Measurements from ENCODE around the gene THSD7A. TPM values are rescaled to one million over a fixed set of nuclear protein-coding genes. Genes with fewer than 3 reads are reported as not detected.

THSD7A gene
- total and polyA plus RNA-seq, 2 experiments from 2014 or later, result 4.0 to 8.3 TPM

- Histone ChIP-seq H3K9me2 (replicated peaks; ENCODE audit: insufficient read depth) (no peaks in the 10 kb centered on the region), H2AFZ (no peak overlapping the region), H3K36me3 (replicated peaks; ENCODE audit: insufficient read depth, low read depth) (no peaks in the 10 kb centered on the region), H3K4me1 (ENCODE audit: insufficient read depth) (no peaks in the 10 kb centered on the region), H3K9me3 (ENCODE audit: low read depth) (no peaks in the 10 kb centered on the region), H4K20me1 (ENCODE audit: insufficient read depth, poor library complexity, severe bottlenecking) (no peaks in the 10 kb centered on the region), H3K27ac (no peak overlapping the region), H3K79me2 (no peaks in the 10 kb centered on the region), H3K4me3 (no peak overlapping the region), H3K4me2 (no peak overlapping the region), H3K27me3 (no peaks in the 10 kb centered on the region)
- 23% methylated on average over 3 of the region's 3 CpGs for WGBS (ENCODE audit: low lambda C conversion rate, missing lambda C conversion rate)
- TF ChIP-seq EZH2phosphoT487 (IDR thresholded peaks at IDR 0.05; ENCODE audit: low read depth, severe bottlenecking, unreplicated experiment), result peak; percentile 86
- no peak for TF ChIP-seq CTCF (IDR thresholded peaks at IDR 0.05; ENCODE audit: poor library complexity)
- no peak for TF ChIP-seq EZH2 (IDR thresholded peaks at IDR 0.05; ENCODE audit: borderline replicate concordance)
- DNase-seq (ENCODE audit: low spot score), result peak; percentile 13
Observed at GRCh38 chr7:11760372-11760771, 71.6 kb downstream of the THSD7A start.

DNA sequence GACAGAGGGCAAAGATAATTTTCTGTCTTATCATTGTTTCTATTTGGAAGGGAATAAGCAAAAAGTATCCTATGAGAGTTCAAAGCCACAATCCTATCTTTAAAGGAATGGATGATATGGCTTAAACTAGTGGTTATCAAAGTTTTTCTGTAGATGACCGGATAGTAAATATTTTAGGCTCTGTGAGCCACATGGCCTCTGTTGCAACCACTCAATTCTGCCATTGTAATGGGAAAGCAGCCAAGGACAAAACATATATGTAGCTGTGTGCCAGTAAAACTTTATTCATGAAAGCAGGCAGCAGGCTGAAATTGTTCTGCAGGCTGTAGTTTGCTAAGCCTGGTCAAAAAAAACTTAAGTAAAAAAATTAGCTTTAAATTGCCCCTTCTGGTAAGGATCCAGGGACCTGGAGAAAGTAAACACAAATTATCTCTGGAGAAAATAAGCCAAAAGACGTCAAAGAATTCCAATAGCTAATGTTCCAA is 73.3 kb downstream of the THSD7A start:
- H2AFZ ChIP-seq, result no peak overlapping the region
- WGBS (ENCODE audit: low lambda C conversion rate, missing lambda C conversion rate), result 15% methylated on average over 2 of the region's 2 CpGs
- H3K4me2 ChIP-seq, result peak overlapping the region; percentile 34
- H4K20me1 ChIP-seq (ENCODE audit: insufficient read depth, poor library complexity, severe bottlenecking), result no peaks in the 10 kb centered on the region
- H3K9me2 ChIP-seq (replicated peaks; ENCODE audit: insufficient read depth), result no peaks in the 10 kb centered on the region
- no peaks in the 10 kb centered on the region for H3K9me3 ChIP-seq (ENCODE audit: low read depth)
- no peaks in the 10 kb centered on the region for H3K79me2 ChIP-seq
- DNase-seq (ENCODE audit: low spot score), result no peak
- TF ChIP-seq EZH2phosphoT487 (IDR thresholded peaks at IDR 0.05; ENCODE audit: low read depth, severe bottlenecking, unreplicated experiment), result no peak
- no peak for TF ChIP-seq CTCF (IDR thresholded peaks at IDR 0.05; ENCODE audit: poor library complexity)
- no peak for TF ChIP-seq EZH2 (IDR thresholded peaks at IDR 0.05; ENCODE audit: borderline replicate concordance)
- H3K36me3 ChIP-seq (replicated peaks; ENCODE audit: insufficient read depth, low read depth), result no peaks in the 10 kb centered on the region
- H3K4me3 ChIP-seq, result no peak overlapping the region
- no peaks in the 10 kb centered on the region for H3K4me1 ChIP-seq (ENCODE audit: insufficient read depth)
- no peaks in the 10 kb centered on the region for H3K27me3 ChIP-seq
- peak overlapping the region; percentile 7 for H3K27ac ChIP-seq

DNA sequence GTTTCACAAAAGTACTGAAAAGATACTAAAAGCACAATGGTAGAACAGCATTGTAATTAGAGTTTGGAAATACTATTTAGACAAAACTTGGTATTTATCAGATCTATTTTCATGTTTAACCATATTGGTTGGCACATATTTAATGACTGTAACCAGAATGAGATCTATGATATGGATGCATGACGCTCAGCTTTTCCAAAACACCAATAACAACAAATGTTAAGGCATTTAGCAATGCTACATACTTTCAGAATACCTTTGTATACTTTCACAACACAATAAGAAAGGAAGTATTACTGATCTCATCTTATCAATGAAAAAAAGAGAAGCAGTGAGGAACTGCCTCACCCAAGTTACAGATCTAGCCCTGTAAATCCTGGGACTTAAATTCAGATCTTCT is 74.8 kb downstream of the THSD7A start:
- 92% methylated on average over 1 of the region's 1 CpG for WGBS (ENCODE audit: low lambda C conversion rate, missing lambda C conversion rate)
- Histone ChIP-seq H4K20me1 (ENCODE audit: insufficient read depth, poor library complexity, severe bottlenecking) (no peaks in the 10 kb centered on the region), H3K9me3 (ENCODE audit: low read depth) (no peaks in the 10 kb centered on the region), H3K27ac (no peak overlapping the region), H3K4me2 (no peak overlapping the region), H2AFZ (no peak overlapping the region), H3K4me3 (no peak overlapping the region), H3K79me2 (no peaks in the 10 kb centered on the region), H3K9me2 (replicated peaks; ENCODE audit: insufficient read depth) (no peaks in the 10 kb centered on the region), H3K27me3 (no peaks in the 10 kb centered on the region), H3K36me3 (replicated peaks; ENCODE audit: insufficient read depth, low read depth) (no peaks in the 10 kb centered on the region), H3K4me1 (ENCODE audit: insufficient read depth) (no peaks in the 10 kb centered on the region)
- no peak for DNase-seq (ENCODE audit: low spot score)
- no peak for TF ChIP-seq EZH2phosphoT487 (IDR thresholded peaks at IDR 0.05; ENCODE audit: low read depth, severe bottlenecking, unreplicated experiment)
- no peak for TF ChIP-seq EZH2 (IDR thresholded peaks at IDR 0.05; ENCODE audit: borderline replicate concordance)
- TF ChIP-seq CTCF (IDR thresholded peaks at IDR 0.05; ENCODE audit: poor library complexity), result no peak

DNA sequence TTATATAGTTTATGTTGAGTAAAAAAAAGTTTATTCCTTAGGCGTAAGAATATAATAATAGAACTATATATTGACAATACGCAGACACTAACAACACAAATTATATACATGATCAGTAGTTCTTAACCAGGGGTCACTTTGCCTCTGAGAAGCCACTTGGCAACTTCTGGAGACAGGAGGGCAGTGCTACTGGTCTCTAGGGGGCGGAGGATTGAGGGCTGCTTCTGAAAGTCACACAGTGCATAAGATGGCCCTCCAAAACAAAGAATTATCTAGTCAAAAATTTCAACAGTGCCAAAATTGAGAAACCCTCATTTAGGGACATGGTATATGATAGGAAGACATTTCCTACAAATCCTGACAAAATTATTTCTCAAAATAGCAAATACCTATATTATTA is 77.1 kb downstream of the THSD7A start:
- WGBS (ENCODE audit: low lambda C conversion rate, missing lambda C conversion rate), result 93% methylated on average over 3 of the region's 3 CpGs
- no peak overlapping the region for H2AFZ ChIP-seq
- no peak overlapping the region for H3K4me3 ChIP-seq
- H3K36me3 ChIP-seq (replicated peaks; ENCODE audit: insufficient read depth, low read depth), result no peaks in the 10 kb centered on the region
- no peak for DNase-seq (ENCODE audit: low spot score)
- H3K9me2 ChIP-seq (replicated peaks; ENCODE audit: insufficient read depth), result no peaks in the 10 kb centered on the region
- H3K4me2 ChIP-seq, result no peak overlapping the region
- H3K79me2 ChIP-seq, result no peaks in the 10 kb centered on the region
- no peaks in the 10 kb centered on the region for H4K20me1 ChIP-seq (ENCODE audit: insufficient read depth, poor library complexity, severe bottlenecking)
- no peaks in the 10 kb centered on the region for H3K9me3 ChIP-seq (ENCODE audit: low read depth)
- no peaks in the 10 kb centered on the region for H3K4me1 ChIP-seq (ENCODE audit: insufficient read depth)
- H3K27ac ChIP-seq, result no peak overlapping the region
- H3K27me3 ChIP-seq, result no peaks in the 10 kb centered on the region
- no peak for TF ChIP-seq CTCF (IDR thresholded peaks at IDR 0.05; ENCODE audit: poor library complexity)
- TF ChIP-seq EZH2 (IDR thresholded peaks at IDR 0.05; ENCODE audit: borderline replicate concordance), result no peak
- no peak for TF ChIP-seq EZH2phosphoT487 (IDR thresholded peaks at IDR 0.05; ENCODE audit: low read depth, severe bottlenecking, unreplicated experiment)

Measured in hepatocyte (in vitro differentiated cells).